HepG2 (cell line): Measurements from ENCODE around the gene SPIRE1.

ENCODE experiments used
- DRAP1 ChIP-seq: IDR thresholded peaks from 2 replicates; pipeline ENCODE4 v1.6.1; 2016; ENCODE audit warnings: missing genetic modification reagents, missing compliant biosample characterization
- FOXK1 ChIP-seq: sonication (generic); formaldehyde crosslinking; IDR thresholded peaks from 2 replicates; pipeline ENCODE4 v1.4.0; 2020; ENCODE audit warnings: low read depth, missing genetic modification reagents, borderline replicate concordance
- HIVEP1 ChIP-seq: sonication (generic); formaldehyde crosslinking; IDR thresholded peaks from 2 replicates; pipeline ENCODE4 v1.4.0; 2020; ENCODE audit warnings: mild to moderate bottlenecking, missing genetic modification reagents
- HOXA7 ChIP-seq: sonication (generic); formaldehyde crosslinking; IDR thresholded peaks from 2 replicates; pipeline ENCODE4 v1.8.1; 2022; ENCODE audit warnings: mild to moderate bottlenecking, missing genetic modification reagents, moderate library complexity
- IRF9 ChIP-seq: sonication (generic); formaldehyde crosslinking; IDR thresholded peaks from 2 replicates; pipeline ENCODE4 v1.8.0; 2022; ENCODE audit warnings: missing genetic modification reagents, mild to moderate bottlenecking, borderline replicate concordance
- KLF9 ChIP-seq: IDR thresholded peaks from 2 replicates; pipeline ENCODE4 v1.6.1; 2016; ENCODE audit warnings: low read depth
- MAZ ChIP-seq, 2 experiments: sonication (generic) in 1 of 2; formaldehyde crosslinking in 1 of 2; IDR thresholded peaks; 2 replicates each; pipeline versions ENCODE4 v1.5.0 to v1.6.1; 2012 to 2020; ENCODE audit warnings: low read depth in 2 of 2, mild to moderate bottlenecking in 2 of 2, borderline replicate concordance in 1 of 2, improper control_type of control experiment in 1 of 2, low read length in 1 of 2, missing genetic modification reagents in 1 of 2, moderate library complexity in 1 of 2
- POLR2A ChIP-seq, 2 experiments: IDR thresholded peaks; 2 replicates each; pipeline ENCODE4 v1.6.1; 2011; ENCODE audit warnings: low read depth in 2 of 2, low read length in 2 of 2, mild to moderate bottlenecking in 1 of 2, moderate library complexity in 1 of 2; ENCODE audit not compliant: insufficient read depth in 1 of 2
- PRDM10 ChIP-seq: sonication (generic); formaldehyde crosslinking; IDR thresholded peaks from 2 replicates; pipeline ENCODE4 v1.4.0; 2020; ENCODE audit warnings: low read depth, missing genetic modification reagents
- SIN3A ChIP-seq: IDR thresholded peaks from 2 replicates; pipeline ENCODE4 v1.6.1; 2011; ENCODE audit warnings: low read depth, mild to moderate bottlenecking, control low read depth, low read length, borderline replicate concordance
- ZKSCAN1 ChIP-seq: fragments of 150-350 bp; IDR thresholded peaks from 2 replicates; pipeline ENCODE4 v1.6.1; 2014; ENCODE audit warnings: low read length
- ZNF232 ChIP-seq: sonication (generic); formaldehyde crosslinking; IDR thresholded peaks from 2 replicates; pipeline ENCODE4 v1.4.0; 2020; ENCODE audit warnings: missing genetic modification reagents, borderline replicate concordance
- TF ChIP-seq, protein P1 (sequence below): sonication (generic); formaldehyde crosslinking; IDR thresholded peaks from 2 replicates; pipeline ENCODE4 v1.5.0; 2020; ENCODE audit warnings: mild to moderate bottlenecking, missing genetic modification reagents

DNA sequence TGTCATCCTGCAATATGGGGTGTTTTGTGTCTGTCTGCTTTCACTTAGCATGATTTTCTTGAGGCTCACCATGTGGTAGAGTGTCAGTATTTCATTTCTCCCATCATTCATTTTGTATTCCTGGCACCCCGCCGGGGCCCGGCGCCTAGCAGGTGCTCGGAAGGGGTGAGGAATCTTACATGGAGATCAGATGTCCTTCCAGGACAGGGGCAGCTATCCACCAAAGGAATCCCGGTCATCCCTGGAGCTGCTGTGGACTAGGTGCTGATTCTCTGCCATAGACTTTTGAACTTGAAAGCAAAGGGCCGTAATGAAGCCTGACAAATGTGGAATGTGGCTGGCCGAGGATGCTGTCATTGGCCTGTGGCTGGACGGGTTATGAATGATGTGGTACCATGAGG, 247.8 kb downstream of the SPIRE1 start:
- no peak for TF ChIP-seq PRDM10 (CRISPR knock-in tag)
- no peak for TF ChIP-seq IRF9 (CRISPR knock-in tag)
- TF ChIP-seq MAZ (IDR thresholded peaks at IDR 0.05; ENCODE audit: borderline replicate concordance, low read depth, low read length) = no peak
- no peak for TF ChIP-seq MAZ (CRISPR knock-in tag; IDR thresholded peaks at IDR 0.05; ENCODE audit: low read depth)
- no peak for TF ChIP-seq KLF9
- TF ChIP-seq HOXA7 (CRISPR knock-in tag) = no peak
- no peak for TF ChIP-seq ZNF232 (CRISPR knock-in tag)
- no peak for TF ChIP-seq FOXK1
- TF ChIP-seq DRAP1 (CRISPR knock-in tag) = no peak
- TF ChIP-seq, protein P1, sequence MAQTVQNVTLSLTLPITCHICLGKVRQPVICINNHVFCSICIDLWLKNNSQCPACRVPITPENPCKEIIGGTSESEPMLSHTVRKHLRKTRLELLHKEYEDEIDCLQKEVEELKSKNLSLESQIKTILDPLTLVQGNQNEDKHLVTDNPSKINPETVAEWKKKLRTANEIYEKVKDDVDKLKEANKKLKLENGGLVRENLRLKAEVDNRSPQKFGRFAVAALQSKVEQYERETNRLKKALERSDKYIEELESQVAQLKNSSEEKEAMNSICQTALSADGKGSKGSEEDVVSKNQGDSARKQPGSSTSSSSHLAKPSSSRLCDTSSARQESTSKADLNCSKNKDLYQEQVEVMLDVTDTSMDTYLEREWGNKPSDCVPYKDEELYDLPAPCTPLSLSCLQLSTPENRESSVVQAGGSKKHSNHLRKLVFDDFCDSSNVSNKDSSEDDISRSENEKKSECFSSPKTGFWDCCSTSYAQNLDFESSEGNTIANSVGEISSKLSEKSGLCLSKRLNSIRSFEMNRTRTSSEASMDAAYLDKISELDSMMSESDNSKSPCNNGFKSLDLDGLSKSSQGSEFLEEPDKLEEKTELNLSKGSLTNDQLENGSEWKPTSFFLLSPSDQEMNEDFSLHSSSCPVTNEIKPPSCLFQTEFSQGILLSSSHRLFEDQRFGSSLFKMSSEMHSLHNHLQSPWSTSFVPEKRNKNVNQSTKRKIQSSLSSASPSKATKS (CRISPR knock-in tag) = no peak
- no peak for TF ChIP-seq HIVEP1 (CRISPR knock-in tag)
- no peak for TF ChIP-seq POLR2A (IDR thresholded peaks at IDR 0.05; ENCODE audit: insufficient read depth in 1 of 2, low read depth in 2 of 2, low read length in 2 of 2)
- TF ChIP-seq ZKSCAN1 = no peak
- no peak for TF ChIP-seq SIN3A
